GM21390 (cell line): ENCODE results near the gene GPC5.
A peak's percentile ranks its signal among the peaks of the same experiment; 100 is the strongest.
"Not testable (repeated sequence)": the region's sequence is repeated elsewhere in the genome, so short reads cannot be mapped to it uniquely, and the experiment has no call there.

Experiments used
- ATAC-seq: cut with Tn5 transposase; IDR thresholded peaks from one replicate; pipeline ENCODE4 v1.9.1; 2021; ENCODE audit not compliant: unreplicated experiment

GPC5 gene

DNA sequence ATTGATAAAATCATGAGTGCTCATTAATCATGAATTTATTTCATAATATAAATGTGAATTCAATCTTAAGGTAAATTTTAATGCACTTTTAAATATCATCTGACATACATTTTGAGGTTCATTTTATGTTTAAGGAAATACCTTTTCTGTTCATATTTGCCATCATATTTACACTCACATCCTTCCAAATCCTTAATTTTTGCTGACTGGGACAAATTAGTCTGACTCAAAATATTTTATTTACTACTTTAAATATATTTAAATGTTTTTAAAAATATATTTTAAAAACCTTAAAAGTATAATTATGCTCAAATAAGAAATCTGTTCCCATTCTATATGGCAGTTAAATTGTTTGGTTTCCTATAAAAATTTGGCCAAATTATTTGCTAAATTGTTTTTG lies 438.1 kb downstream of the GPC5 start:
- ATAC-seq, result no peak

DNA sequence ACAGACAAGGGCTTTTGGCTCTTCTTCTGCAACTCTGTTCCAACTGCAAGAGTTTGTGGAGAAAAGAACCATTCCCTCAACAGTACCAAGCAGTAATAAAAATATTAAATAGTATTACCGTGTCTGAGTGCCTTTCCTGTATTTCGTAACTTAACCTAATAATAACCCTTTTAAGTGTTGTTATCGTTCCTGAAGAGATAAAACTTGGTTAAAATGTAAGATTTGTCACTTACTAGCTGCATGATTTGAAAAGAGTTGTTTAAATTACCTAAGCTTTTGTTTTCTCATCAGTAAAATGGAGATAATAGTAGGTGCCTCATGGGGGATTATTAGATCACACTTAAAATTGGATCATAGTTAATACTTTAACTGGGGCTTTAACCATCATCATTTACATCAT lies 447.2 kb downstream of the GPC5 start:
- no peak for ATAC-seq

DNA sequence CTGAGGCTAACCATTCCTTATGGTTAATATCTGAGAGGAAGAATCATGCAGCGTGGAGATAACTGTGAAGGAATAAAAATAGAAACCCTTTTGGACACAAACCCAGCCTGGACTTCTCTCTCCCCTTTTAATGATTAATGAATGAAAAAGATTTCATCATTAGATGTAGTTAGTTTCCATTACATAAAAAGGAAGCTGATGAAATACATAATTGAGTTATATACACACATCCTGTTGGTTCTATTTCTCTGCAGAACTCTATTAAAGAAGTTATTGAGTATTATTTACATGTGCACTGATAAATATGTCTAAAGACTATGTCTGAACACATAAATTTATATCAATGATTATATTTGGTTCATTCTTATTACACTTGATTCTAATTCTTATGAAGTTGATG lies 465.3 kb downstream of the GPC5 start:
- ATAC-seq, result no peak

DNA sequence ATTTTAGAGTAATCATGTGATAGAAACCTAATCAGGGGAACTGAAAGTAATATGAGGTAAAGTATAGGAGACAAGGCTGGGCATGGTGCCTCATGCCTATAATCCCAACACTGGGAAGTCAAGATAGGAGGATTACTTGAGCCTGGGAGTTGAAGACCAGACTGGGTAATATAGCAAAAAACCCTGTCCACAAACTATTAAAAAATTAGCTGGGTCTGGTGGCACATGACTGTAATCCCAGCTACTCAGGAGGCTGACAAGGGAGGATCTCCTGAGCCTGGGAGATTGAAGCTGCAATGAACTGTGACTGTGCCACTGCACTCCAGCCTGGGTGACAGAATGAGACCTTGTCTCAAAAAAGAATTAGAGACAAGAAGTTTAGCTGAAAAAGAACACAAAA lies 469.9 kb downstream of the GPC5 start:
- no peak for ATAC-seq

DNA sequence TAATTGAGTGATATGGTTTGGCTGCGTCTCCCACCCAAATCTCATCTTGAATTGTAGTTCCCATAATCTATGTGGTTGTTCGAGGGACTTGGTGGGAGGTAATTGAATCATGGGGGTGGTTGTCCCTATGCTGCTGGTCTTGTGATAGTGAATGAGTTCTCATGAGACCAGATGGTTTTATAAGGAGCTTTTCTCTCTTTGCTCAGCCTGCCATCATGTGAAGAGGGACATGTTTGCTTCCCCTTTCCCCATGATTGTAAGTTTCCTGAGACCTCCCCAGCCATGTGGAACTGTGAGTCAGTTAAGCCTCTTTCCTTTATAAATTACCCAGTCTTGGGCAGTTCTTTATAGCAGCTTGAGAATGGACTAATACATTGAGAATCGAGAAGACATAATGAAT lies 480.1 kb downstream of the GPC5 start:
- no peak for ATAC-seq

DNA sequence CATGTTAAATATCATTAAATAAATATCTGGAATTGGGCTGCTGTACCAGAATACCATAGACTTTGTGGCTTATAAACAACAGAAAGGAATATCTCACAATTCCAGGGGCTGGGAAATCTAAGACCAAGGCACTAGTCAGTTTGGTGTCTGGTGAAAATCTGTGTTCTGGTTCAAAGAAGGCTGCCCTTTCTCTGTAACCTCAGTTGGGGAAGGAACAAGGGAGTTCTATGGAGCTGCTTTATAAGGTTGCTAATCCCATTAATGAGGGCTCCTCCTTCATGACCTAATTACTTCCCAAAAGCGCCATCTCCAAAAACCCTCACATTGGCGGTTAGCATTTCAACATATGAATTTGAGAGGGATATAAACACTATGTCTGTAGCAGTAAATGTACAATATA lies 480.9 kb downstream of the GPC5 start:
- ATAC-seq, result no peak

DNA sequence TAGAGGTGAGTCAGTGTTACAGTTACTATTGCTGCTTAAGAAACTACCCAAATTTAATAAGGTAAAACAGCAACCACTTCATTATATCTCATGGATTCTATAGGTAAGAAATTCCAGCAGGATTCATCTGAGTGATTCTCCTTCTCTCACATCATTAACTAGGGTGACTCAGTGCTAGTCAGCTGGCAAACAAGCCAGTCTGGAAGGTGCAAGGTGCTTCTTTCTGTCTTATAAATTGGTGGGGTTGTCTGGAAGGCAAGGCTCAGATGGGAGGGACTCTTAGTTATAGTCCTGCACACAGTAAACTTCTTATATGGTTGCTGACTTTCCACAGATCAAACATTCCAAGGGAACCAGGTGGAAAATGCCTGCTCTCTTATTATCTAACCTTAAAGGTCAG lies 484.5 kb downstream of the GPC5 start:
- no peak for ATAC-seq

DNA sequence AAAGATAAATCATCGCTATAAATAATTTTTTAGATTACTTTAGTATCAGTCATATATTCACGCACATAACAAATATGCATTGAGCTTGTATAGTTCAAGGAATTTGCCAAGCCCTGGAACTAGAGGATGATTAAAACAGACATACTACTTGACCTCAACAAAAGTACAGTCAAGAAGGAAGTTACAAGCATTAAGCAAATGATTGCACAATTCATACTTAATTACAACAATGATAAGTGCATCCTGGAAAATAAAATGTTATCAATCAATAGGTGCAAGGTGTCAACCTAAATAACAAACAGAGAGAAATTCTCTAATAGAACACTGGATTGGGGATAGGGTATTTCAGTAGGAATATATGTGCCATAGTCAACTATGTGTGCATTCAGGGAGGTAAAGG lies 491.2 kb downstream of the GPC5 start:
- no peak for ATAC-seq

DNA sequence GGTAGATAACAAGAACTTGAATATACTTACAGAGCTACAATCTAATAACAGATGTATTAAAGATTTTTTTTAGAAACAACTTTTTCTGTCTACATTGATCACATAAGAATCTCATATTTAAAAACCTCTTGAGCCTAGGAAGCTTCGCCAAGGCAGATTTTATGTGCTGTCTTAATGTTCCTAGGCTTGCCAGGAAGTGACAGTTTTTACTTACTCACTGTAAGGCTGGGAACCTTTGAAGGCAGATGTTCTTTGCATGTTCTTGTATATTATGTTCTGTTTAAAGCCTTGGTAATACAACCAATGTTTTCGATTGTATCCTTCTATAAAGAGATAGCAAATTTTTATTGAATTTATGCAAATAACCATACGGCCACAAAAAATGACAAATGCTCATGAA lies 492.7 kb downstream of the GPC5 start:
- no peak for ATAC-seq

DNA sequence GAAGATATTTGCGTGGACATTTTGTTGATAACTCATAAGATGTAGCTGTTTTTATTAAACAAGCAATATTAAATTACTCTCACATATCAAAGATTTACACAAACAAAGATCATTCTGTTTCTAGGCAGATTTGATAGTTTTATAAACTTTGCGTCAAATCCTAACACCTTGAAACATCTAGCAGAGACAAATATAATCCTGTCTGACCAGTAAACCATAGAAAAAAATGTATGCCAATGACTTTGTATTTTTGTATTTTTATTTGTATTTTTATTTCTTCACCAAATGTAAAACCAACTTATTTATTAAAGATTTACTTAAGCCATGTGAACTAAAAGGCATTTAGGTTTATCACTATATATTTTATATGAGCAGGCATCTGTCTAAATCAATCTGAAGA lies 494.6 kb downstream of the GPC5 start:
- no peak for ATAC-seq

DNA sequence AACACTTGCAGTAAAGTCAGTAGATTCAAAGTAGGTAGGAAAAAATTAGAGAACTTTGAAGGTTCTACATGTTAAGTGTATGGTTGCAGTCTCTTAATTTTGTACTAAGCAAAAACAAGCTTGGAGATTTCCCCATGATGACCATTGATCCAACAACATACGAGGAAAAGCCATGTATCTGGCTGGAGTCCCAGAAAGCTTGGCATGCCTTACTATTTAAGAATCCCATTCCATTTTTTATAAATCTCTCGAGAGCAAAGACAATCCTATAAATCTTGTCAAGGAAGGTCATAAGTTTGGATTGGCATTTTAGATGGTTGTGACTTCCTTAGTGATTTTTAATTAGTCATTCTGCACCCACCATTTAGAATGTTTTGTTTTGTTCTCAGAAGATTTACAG lies 495.9 kb downstream of the GPC5 start:
- ATAC-seq, result no peak

DNA sequence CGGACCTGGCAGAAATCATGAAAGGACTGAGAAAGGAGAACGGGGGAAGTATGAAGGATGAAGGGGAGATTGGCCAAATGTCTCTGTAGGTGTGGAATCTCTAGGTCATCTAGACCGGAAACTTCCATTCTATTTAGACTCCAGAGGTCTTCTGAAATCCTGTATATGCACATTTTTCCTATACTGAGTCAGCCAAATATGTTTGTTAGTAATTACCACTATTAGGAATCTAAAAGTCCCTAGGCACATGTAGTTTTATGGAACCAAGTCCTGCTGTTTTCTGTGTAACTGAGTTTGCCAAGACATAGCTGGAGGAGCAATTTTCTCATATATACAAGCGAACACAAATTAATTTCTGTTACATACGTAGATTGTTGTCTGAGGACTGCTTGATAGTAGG lies 498.1 kb downstream of the GPC5 start:
- no peak for ATAC-seq

DNA sequence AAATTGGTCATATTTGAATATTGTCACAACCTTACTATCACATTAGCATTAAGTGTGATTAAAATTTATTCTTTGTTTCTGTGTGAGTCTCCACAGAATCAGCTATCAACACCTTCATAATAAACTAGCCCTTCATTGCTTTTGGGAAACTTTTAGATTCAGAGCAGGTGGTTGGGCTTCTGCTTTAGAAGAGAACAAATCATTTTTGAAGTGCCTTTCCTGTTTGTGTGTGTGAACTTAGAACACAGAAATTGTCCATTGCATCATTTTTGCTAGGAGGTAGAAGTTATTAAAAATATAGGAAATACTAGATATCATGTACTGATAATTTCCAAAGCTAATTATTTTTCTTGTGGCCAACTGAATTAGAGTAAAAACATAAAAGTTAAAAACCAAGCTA lies 500.6 kb downstream of the GPC5 start:
- ATAC-seq, result not testable (repeated sequence)

DNA sequence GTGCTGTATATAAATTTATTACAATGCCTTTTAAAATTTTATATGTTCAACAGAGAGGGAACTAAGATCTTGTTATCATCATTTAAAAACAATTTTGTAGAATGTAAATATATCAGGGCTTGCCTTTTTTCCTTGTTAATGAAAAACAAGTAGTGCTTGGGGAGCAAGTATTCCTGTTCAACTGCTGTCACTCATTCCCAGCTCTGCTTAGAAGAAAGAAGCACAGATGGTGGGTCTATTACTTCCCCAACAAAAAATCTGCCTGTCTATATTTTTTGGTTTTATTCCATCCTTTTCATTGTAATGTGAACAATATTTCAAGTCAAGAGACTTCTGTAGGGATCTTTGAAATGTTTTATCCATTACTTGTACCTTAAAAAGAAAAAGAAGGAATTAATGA lies 503.9 kb downstream of the GPC5 start:
- no peak for ATAC-seq

DNA sequence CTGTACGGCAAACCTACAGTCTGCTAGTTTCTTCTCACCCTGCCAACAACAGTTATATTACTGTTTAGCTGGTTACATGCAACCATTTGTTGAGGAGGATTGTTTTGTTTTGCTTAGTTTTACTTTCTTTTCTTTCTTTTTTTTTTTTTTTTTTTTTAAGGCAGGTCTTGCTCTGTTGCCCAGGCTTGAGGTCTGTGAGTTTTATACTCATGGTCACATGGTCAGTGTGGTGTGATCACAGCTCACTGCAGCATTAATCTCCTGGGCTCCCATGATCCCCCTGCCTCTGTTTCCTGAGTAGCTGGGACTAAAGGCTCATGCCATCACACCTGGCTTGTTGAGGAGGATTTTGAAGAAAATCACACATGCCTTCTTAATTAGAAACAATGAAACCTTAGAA lies 505.6 kb downstream of the GPC5 start:
- ATAC-seq, result peak; percentile 90

DNA sequence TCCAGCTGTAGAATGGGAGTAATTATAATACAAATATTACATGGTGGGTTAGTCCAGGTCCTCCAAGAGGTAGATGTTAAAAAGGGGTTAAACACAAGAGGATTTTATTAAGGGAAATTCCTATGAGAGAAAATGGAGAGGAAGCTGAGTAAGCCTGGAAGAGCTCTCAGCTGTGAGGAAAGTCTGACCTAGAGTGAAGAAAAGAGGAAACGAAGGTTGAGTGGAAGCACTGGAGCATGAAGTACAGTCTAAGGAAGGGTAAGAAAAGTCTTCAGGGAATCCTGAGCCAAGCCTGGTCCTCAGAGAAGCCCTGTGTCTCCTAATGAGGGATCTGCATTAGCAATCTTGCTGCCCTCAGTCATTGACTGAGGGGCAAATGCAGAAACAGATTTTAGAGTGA lies 506.2 kb downstream of the GPC5 start:
- peak; percentile 65 for ATAC-seq

DNA sequence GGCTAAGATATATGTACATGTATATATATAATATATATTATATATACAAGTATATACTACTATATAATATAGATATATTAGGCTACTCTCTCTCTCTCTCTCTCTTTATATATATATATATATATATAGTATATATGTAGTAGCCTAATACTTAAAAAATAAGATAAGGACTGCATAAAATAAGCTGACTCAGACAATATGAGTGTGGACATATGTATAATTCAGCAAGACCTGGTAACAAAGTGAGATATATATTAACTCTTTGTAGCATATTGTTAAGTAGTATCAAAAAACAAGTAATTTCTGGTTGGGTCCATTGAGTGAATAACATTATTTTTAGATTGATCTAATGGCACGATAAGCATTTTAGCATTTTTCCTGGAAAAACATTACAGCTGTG lies 509.0 kb downstream of the GPC5 start:
- ATAC-seq, result no peak

DNA sequence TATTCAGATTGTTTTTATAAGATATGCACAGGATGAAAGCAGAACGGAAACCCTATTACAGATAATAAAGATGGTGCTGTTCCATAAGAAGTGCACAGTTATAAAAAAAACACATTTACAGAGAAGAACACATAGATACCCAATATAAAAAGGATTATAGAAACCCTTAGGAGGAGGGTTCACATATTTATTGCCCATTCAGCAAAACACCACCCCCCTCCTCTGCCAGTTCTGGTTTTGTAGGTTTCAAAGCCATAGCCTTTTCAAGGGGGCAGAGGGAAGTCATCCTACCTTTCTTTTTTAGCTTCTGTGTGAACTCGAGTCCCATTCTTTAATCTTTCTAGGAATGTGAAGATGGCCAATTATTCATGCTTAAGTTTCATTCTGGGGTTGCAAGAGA lies 511.2 kb downstream of the GPC5 start:
- ATAC-seq, result no peak

DNA sequence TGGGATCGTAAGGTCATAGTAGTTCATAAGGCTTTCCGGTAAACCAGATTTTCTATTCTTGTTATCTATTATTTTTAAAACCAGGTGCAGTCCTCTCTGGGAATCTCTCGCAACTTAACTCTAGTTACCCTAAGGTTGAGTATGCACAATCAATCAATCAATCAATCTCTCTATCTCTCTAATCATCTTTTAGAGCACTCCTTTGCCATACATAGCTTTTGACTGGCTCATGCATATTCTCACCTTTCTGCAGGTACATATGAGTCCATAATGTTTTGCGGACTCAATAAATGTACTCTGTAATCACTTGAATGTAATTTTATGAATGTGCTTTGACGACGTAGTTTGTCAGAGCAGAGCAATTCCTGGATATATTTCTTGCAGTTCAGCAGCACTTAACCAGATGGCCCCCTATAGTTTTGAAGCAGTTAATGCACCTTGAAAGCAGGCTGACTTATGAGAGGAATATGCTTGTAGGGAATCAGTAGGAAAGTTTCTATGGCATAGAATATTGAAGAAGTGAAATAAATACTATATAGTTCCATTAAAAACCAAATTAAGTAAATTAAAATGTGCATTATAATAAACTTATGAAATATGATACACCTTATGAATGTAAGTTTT lies 524.7 kb downstream of the GPC5 start:
- no peak for ATAC-seq

DNA sequence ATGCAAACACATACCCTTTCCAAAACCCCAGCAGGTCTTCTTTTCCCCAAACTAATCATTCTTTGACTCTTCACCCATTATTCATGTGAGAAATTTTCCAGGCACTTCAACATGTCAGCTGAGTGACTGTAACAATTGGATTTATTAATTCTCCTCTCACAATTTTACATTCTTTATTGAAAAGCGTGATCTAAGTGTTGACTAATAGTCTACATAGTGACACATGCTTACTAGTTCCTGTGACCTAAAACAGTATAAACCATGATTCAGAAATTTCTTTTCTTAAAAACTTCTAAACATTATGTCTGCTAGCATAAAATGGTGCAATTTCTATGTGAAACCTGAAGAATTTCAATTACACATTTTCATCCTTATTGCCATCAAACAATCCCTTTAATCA lies 532.3 kb downstream of the GPC5 start:
- no peak for ATAC-seq

DNA sequence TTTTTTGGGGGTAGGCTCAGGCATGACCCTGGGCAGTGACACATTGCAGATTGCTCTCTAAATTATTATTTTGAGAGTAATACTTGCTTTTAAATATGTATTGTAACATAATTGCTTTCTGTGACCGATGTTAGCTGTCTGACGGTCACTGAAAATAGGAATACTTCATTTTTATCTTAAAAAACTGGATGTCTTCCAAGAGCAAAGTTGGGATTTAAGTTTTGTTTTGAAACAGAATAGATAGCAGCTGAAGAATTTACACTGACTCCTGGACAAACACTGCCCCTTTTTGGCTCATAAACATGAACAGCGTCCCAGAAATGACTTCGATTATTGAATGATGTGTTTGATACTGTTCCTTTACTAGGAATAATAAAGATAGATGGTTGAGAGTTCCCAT lies 535.9 kb downstream of the GPC5 start:
- ATAC-seq, result no peak

DNA sequence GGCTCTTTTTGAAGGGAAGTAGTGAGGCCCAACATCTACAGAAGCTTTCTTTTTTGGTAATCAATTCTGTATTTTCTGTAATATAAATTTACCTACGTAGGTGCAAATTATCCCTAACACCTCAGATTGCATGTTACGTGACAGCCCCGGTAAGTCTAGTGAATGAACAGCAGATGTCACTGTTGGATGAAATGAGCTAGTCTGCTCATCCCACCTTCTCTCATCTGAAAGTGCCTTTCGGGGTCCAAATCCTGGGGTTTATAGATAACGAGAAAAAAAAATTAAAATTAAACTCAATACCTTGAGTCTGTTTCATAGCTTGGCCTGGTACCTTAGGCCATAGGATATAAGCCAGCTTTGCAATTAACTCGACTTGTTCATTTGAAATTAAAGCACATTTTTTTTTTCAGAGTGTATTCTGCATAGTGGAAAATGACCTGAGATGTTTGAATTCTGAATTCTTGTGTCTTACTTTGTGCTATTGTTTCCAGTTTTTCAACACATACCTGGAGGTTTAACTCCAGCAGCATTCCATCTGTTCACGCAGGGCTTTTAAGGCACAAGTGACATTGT lies 548.2 kb downstream of the GPC5 start:
- ATAC-seq, result no peak

DNA sequence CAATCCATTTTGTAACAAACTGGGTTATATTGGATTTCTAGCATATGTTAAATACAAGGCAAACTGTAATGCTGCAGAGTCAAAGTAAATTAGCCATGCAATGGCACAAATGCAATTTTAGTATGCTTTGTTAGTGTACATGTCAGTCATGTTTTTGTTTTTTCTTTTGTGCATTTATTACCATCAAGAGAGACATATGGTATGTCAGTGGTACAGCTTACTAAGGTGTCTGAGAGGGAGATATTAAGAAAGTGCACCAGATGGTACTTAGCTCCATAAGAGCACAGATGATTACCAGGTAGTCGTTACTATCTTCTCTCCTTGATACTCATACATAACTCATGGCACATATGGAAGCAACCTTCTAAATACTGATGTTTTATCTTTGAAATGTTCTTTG lies 550.3 kb downstream of the GPC5 start:
- ATAC-seq, result no peak
